GM23338 (cell line): ENCODE data around the gene MAPT.

Source experiments
- CREB1 ChIP-seq: fragments of 250-450 bp; sonication (Bioruptor Pico); IDR thresholded peaks from 2 replicates; pipeline ENCODE4 v1.5.0; 2020; ENCODE audit warnings: low read depth, mild to moderate bottlenecking, moderate library complexity
- CTCF ChIP-seq, 2 experiments: fragments of 200-600 bp in 1 of 2; sonication (generic) in 1 of 2; conservative IDR thresholded peaks; 2 replicates each; pipeline versions ENCODE4 v1.5.1 to v1.6.1; 2016 to 2017; ENCODE audit warnings: antibody characterized with exemption in 2 of 2, low read depth in 2 of 2, mild to moderate bottlenecking in 2 of 2, moderate library complexity in 1 of 2
- EZH2 ChIP-seq: fragments of 200-600 bp; sonication (generic); IDR thresholded peaks from one replicate; pipeline ENCODE4 v1.8.0; 2017; ENCODE audit warnings: antibody characterized with exemption, mild to moderate bottlenecking, low read depth; ENCODE audit not compliant: unreplicated experiment
- EZH2phosphoT487 ChIP-seq: fragments of 200-600 bp; sonication (generic); IDR thresholded peaks from one replicate; pipeline ENCODE4 v1.8.1; 2018; ENCODE audit warnings: antibody characterized with exemption; ENCODE audit not compliant: unreplicated experiment
- JUNB ChIP-seq: IDR thresholded peaks from one replicate; pipeline ENCODE4 v1.6.1; 2016; ENCODE audit warnings: antibody characterized with exemption; ENCODE audit not compliant: unreplicated experiment
- POLR2AphosphoS5 ChIP-seq: IDR thresholded peaks from 2 replicates; pipeline ENCODE4 v1.6.1; 2016; ENCODE audit warnings: antibody characterized with exemption, low read depth
- REST ChIP-seq: IDR thresholded peaks from one replicate; pipeline ENCODE4 v1.6.1; 2018; ENCODE audit warnings: antibody characterized with exemption; ENCODE audit not compliant: unreplicated experiment
- STAT1 ChIP-seq: IDR thresholded peaks from one replicate; pipeline ENCODE4 v1.6.1; 2016; ENCODE audit warnings: antibody characterized with exemption; ENCODE audit not compliant: unreplicated experiment
- ZNF114 ChIP-seq: fragments of 250-450 bp; sonication (Bioruptor Pico); IDR thresholded peaks from 2 replicates; pipeline ENCODE4 v1.5.0; 2020; ENCODE audit warnings: mild to moderate bottlenecking, moderate library complexity

- TF ChIP-seq CTCF (conservative IDR thresholded peaks at IDR 0.05; ENCODE audit: low read depth in 2 of 2) (peak; percentile 57 to 83), POLR2AphosphoS5 (no peak), REST (no peak), CREB1 (CRISPR knock-in tag) (no peak), EZH2 (no peak), ZNF114 (CRISPR knock-in tag) (no peak), JUNB (no peak), EZH2phosphoT487 (no peak), STAT1 (no peak)
Observed at GRCh38 chr17:45971698-45972141, 77.4 kb downstream of the MAPT start.
